LHCN-M2 (cell line): ENCODE data around the gene JMJD7. TPM values are rescaled to one million over a fixed set of nuclear protein-coding genes. Genes with fewer than 3 reads are reported as not detected.

Experiments used
- DNase-seq: peaks from one replicate; pipeline ENCODE4 v3.0.0-alpha.2; 2012; ENCODE audit warnings: low read depth
- polyA plus RNA-seq: library from polyadenylated mRNA; unstranded; fragments of >200 nt; gene quantifications from one replicate; pipeline ENCODE4 v1.2.1, GENCODE V29; 2012; ENCODE audit warnings: missing spikeins
- total RNA-seq: library from RNA; depleted of rRNA; stranded (reverse); fragments of >200 nt; gene quantifications from 2 replicates; pipeline ENCODE4 v1.2.3, GENCODE V29; 2014; rRNA removed

The JMJD7 gene
- total RNA-seq = 3.7 and 5.7 TPM in 2 replicates
- 4.2 TPM for polyA plus RNA-seq

- peak; percentile 77 for DNase-seq
Observed at GRCh38 chr15:41827880-41828806, at the start of gene JMJD7. JMJD7 (plus strand) TSS chr15:41828092; CDS start chr15:41828125, 33 bp downstream.

- no peak for DNase-seq
Observed at GRCh38 chr15:41778521-41778920, 49.4 kb upstream of the JMJD7 start.

- DNase-seq = peak; percentile 91
Observed at GRCh38 chr15:41779662-41780157, 48.2 kb upstream of the JMJD7 start.

DNA sequence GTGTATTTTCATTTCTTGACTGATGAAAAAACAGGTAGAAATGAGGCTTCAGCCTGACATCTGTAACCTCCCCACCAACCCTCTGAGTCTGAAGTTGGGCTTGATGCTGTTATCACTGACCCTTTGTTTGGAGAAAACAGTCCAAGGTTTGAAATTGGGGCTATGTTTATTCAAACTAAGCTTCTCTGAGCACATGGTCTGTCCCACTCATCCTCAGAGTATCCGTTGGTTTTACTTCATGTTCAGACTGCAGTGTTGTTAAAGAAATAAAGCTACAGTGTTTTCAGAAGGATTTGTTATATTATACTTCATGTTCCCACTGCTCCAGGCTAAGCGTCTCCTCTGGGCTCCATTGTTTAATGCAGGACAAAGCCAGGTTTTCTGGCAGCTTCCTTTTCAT is 47.6 kb upstream of the JMJD7 start:
- peak; percentile 44 for DNase-seq

DNA sequence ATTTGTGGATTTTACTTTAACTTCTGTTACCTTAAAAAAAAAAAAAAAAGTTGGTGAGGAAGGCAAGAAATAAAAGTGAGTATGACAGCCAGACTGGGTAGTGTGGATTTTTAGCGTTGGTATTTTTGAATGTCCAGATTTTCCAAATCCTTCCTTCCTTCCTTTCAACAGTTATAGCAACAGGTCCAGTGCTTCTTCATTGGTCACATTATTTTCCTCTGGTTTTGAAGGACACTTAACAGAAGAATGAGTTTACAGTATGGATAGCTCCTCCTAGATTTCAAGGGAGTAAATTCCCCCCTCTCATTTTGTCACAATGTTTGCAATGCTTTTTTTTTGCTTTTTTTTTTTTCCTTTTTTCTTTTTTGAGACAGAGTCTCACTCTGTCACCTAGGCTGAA is 47.2 kb upstream of the JMJD7 start:
- no peak for DNase-seq

DNA sequence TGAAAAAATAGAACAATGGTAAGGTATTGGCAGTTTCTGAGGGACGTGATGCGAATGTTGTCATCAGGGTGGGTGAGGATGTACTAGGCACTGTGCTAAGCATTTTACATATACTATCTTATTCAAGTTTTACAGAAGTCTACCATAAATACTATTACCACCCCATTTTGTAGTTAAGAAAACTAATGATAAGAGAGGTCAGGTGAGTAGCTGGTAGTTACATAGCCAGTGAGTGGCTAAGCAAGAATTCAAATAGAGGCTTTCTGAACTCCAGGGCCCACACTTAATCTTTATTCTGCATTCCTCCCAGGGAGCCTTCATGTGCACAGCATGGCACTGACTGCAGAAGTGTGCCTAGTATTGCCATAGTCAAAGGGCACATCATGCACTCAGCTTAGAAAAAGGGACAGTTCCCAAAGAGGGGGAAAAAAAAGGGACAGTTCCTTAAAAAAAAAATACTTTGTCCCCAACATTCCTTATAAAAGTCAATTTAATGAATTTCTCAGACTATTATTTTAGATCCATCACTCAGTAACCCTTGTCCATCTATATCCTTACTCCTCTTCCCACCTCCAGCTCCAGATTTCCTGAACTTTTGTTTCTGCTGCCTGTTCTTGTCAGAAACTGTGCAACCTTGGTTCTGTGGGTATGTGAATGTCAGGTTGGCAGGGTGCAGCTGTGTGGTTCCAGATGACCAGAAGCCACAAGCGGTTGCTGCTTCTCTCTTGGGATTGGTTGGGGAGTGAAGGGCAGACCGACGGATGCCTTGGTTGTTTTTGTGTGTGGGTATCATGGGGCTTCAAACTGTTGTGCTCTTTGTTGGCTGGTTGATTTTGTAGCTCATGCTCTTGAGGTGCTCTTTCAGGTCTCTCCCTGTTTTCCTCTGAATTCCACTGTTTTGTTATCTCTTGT is 45.3 kb upstream of the JMJD7 start:
- DNase-seq = peak; percentile 50

GRCh38 chr15:41783296-41783695 is 44.6 kb upstream of the JMJD7 start:
- DNase-seq = no peak

DNA sequence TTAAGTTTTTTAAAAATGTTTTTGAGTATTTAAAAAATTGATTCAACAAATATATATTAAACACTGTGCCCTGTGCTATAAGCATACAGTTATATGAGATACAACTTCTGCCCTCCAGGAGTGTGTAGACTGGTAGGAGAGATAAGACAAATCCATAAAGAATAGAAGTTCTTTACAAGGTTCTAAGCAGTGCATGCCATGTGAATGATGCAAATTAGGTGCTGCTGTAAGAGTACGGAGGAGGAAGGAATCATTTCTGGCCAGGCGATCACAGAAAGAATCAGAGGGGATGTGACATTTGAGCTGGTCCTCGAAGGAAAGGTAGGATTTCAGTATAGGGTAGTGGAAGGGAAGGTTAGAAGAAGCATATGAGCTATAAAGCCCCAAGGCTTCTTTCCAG is 39.6 kb upstream of the JMJD7 start:
- no peak for DNase-seq

GRCh38 chr15:41789236-41789635 is 38.7 kb upstream of the JMJD7 start:
- no peak for DNase-seq

- DNase-seq = no peak
Observed at GRCh38 chr15:41789662-41790061, 38.2 kb upstream of the JMJD7 start.

DNA sequence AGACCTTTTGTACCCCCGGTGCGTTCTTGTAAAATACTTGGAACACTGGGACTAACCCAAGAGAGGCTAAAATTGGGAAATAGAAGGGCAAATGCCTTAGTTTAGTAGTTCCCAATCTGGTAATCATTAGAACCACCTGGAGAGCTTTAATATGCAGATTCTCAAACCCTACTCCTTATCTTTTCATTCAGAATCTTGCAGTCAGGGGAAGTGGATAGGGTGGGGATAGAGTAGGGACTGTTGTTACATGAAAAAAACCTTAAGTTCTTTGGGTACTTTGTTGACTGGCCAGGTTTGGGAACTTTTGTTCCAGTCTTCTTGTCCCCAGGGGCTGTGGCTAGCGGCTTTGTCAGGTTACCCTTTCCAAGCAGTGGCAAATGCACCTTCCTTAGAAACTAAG is 37.7 kb upstream of the JMJD7 start:
- no peak for DNase-seq

DNA sequence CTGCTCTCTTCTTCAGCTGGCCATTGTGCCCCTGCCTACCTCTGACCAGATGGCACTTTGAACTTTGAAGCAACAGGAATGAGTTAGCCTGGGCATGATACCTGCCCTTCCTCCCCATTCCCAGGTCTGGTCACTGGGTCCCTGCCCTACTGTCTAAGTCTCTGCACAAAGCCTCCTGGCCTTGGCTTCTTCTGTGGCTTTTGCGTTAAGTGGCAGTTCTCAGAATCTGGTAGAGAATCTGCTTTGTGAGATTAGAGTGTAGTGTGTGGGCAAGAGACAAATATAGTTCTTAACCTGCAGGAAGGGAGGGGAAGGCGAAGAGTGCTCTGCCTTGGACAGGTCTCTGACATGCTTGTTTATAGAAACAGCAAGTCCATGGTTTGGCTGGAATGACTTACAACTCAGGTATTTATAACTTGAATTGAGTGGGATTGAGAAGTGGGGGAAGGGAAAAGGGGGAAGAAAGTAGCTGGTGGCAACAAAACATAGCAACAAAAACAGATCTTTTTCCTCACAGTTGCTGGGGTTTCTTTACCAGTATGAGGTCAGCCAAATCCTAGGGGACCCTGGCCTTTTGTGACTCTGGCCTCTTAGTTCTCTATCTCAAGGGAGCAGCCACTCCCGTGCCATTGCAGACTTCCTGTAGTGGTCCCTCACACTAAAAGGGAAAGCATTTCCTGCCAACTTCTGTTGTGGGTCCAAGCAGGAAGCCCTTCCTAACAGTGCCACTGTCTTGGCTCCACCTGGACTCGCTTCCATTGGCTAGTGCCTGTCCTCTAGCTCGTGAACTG is 36.9 kb upstream of the JMJD7 start:
- peak; percentile 85 for DNase-seq

GRCh38 chr15:41791547-41791937 is 36.4 kb upstream of the JMJD7 start:
- no peak for DNase-seq

GRCh38 chr15:41792000-41792637 is 35.8 kb upstream of the JMJD7 start:
- DNase-seq = peak; percentile 78

DNA sequence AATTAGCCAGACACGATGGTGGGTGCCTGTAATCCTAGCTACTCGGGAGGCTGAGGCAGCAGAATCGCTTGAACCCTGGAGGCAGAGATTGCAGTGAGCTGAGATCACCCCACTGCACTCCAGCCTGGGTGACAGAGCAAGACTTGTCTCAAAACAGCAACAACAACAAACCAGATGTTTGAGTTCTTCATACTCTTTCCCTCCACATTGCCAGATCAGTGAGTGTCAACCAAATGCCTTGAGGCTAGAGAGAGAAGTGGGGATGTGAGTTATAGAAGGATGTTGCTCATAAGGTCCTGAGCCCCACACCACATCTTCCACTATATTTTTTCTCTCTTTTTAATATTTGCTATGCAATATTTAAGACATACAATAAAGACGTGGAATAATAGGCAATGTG is 33.8 kb upstream of the JMJD7 start:
- no peak for DNase-seq

DNA sequence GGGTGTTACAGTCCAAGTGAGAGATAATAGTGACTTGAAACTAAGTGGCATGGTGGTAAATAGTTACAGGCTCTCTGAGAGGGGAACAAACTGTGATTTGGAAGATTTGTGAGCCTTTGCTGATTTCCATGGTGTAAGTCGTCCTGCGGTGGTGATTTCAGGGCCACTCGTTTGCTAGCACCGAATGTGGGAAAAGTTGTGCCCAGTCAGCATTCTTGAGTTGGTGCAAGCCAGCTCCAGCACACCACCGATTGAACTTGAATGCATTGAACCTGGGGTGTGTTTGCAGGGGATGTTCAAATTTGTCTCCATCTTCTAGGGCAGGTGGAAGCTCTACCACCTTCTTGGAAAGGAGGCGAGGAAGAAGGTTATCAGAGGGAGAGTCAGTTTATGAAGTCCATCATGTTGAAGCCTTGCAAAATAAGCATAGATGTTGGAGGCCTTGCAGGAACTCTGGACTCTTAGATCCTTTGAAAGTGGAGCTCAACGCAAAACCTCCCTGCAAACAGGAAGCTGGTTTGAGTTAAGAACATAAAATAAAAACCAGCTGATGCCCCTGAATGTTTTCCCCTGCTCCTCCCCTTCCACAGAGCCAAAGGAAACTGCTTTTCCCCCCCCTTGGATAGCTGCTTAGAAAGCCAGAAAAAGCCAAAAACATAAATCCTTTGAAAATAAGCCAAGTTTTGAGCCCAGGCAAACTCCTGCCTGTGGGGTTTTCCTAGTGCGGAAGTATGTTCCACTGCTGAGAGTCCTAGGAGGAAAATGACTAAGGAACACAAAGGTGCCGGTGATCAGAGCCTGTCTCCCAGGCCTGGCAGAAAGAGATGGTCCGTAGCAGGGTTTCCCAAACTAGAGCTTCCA is 31.7 kb upstream of the JMJD7 start:
- no peak for DNase-seq

- no peak for DNase-seq
Observed at GRCh38 chr15:41797201-41797944, 30.5 kb upstream of the JMJD7 start.

GRCh38 chr15:41798607-41799487 is 29.0 kb upstream of the JMJD7 start:
- no peak for DNase-seq
